Liver (tissue), 9 donors: ENCODE data around the gene KTN1. TPM values are rescaled to one million over a fixed set of nuclear protein-coding genes. Genes with fewer than 3 reads are reported as not detected.

Source experiments
- DNase-seq: peaks from one replicate; pipeline ENCODE4 v3.0.0-alpha.2; 2017; ENCODE audit warnings: low spot score
- H3K27ac ChIP-seq, 2 donors: one replicate each; pipeline ENCODE4 v1.7.0; 2013; ENCODE audit warnings: inconsistent platforms in 2 of 2, low read length in 2 of 2, control low read depth in 1 of 2, low read depth in 1 of 2, mild to moderate bottlenecking in 1 of 2
- H3K27me3 ChIP-seq, 4 donors: one replicate each; pipeline versions ENCODE4 v1.6.1 to v1.7.0; 2013; ENCODE audit warnings: low read length in 3 of 4, inconsistent platforms in 1 of 4, mild to moderate bottlenecking in 1 of 4, moderate library complexity in 1 of 4; ENCODE audit not compliant: control insufficient read depth in 4 of 4, insufficient read depth in 4 of 4
- H3K36me3 ChIP-seq, 4 donors: one replicate each; pipeline versions ENCODE4 v1.6.1 to v1.7.0; 2013; ENCODE audit warnings: low read length in 3 of 4, mild to moderate bottlenecking in 3 of 4, low read depth in 1 of 4, moderate library complexity in 1 of 4; ENCODE audit not compliant: control insufficient read depth in 4 of 4, insufficient read depth in 3 of 4
- H3K4me1 ChIP-seq, 4 donors: one replicate each; pipeline versions ENCODE4 v1.6.1 to v1.7.0; 2013; ENCODE audit warnings: low read length in 3 of 4, mild to moderate bottlenecking in 3 of 4, moderate library complexity in 1 of 4; ENCODE audit not compliant: control insufficient read depth in 4 of 4, insufficient read depth in 4 of 4
- H3K4me3 ChIP-seq, 3 donors: one replicate each; pipeline versions ENCODE4 v1.6.1 to v1.7.0; 2013; ENCODE audit warnings: low read length in 3 of 3, control low read depth in 1 of 3, low read depth in 1 of 3, mild to moderate bottlenecking in 1 of 3
- H3K9ac ChIP-seq, 2 donors: one replicate each; pipeline ENCODE4 v1.7.0; 2013; ENCODE audit warnings: low read length in 2 of 2, mild to moderate bottlenecking in 2 of 2, moderate library complexity in 2 of 2, control low read depth in 1 of 2, low read depth in 1 of 2
- H3K9me3 ChIP-seq, 4 donors: one replicate each; pipeline versions ENCODE4 v1.6.1 to v1.7.0; 2013; ENCODE audit warnings: low read length in 3 of 4; ENCODE audit not compliant: control insufficient read depth in 4 of 4
- EGR1 ChIP-seq, 2 donors: IDR thresholded peaks; 2 replicates each; pipeline ENCODE4 v1.6.1; 2016 to 2018; ENCODE audit warnings: antibody characterized with exemption in 2 of 2, low read depth in 2 of 2
- FOXA2 ChIP-seq: IDR thresholded peaks from 2 replicates; pipeline ENCODE4 v1.6.1; 2016; ENCODE audit warnings: antibody characterized with exemption
- GABPA ChIP-seq, 2 donors: IDR thresholded peaks in 1 of 2; conservative IDR thresholded peaks in 1 of 2; 2 replicates each; pipeline ENCODE4 v1.6.1; 2016; ENCODE audit warnings: antibody characterized with exemption in 2 of 2, mild to moderate bottlenecking in 1 of 2, moderate library complexity in 1 of 2
- HNF4A ChIP-seq, 2 donors: conservative IDR thresholded peaks; 2 replicates each; pipeline ENCODE4 v1.6.1; 2016; ENCODE audit warnings: antibody characterized with exemption in 2 of 2, mild to moderate bottlenecking in 2 of 2
- HNF4G ChIP-seq: IDR thresholded peaks from 2 replicates; pipeline ENCODE4 v1.6.1; 2016; ENCODE audit warnings: antibody characterized with exemption
- MAX ChIP-seq: IDR thresholded peaks from 2 replicates; pipeline ENCODE4 v1.6.1; 2016; ENCODE audit warnings: antibody characterized with exemption
- NR2F2 ChIP-seq: IDR thresholded peaks from 2 replicates; pipeline ENCODE4 v1.6.1; 2016; ENCODE audit warnings: antibody characterized with exemption
- RAD21 ChIP-seq, 2 donors: IDR thresholded peaks; 2 replicates each; pipeline ENCODE4 v1.6.1; 2016; ENCODE audit warnings: antibody characterized with exemption in 2 of 2, mild to moderate bottlenecking in 2 of 2
- REST ChIP-seq: IDR thresholded peaks from 2 replicates; pipeline ENCODE4 v1.6.1; 2016; ENCODE audit warnings: antibody characterized with exemption, mild to moderate bottlenecking
- SP1 ChIP-seq: IDR thresholded peaks from 2 replicates; pipeline ENCODE4 v1.6.1; 2018; ENCODE audit warnings: antibody characterized with exemption, mild to moderate bottlenecking
- TAF1 ChIP-seq: conservative IDR thresholded peaks from 2 replicates; pipeline ENCODE4 v1.6.1; 2016; ENCODE audit warnings: antibody characterized with exemption, mild to moderate bottlenecking
- WGBS: extraction: QIAGEN DNeasy Blood & Tissue Kit; methylation state at CpG from one replicate; pipeline ENCODE4 v1.1.7; 2013; 5-methylcytosine and 5-hydroxymethylcytosine counted together
- polyA plus RNA-seq, 2 donors: library from polyadenylated mRNA; stranded (reverse) in 1 of 2; unstranded in 1 of 2; fragments of 200-250 nt in 1 of 2; fragments of >200 nt in 1 of 2; fragmentation: Nextera tagmentation in 1 of 2; extraction: Ambion mirVana in 1 of 2; gene quantifications; one replicate each; pipeline versions ENCODE4 v1.2.1 to v1.2.3, GENCODE V29; 2013 to 2015
- total RNA-seq, 2 donors: library from RNA; depleted of rRNA; stranded (reverse); fragments of >200 nt; gene quantifications; one replicate each; pipeline ENCODE4 v1.2.3, GENCODE V29; 2014
- TF ChIP-seq, protein P1 (sequence below): fragments of 150-350 bp; IDR thresholded peaks from 2 replicates; pipeline ENCODE4 v1.5.1; 2017; ENCODE audit warnings: improper control_type of control experiment, low read depth, low read length; ENCODE audit not compliant: missing input control
- donor health status: healthy.
- donor health status: healthy.
- donor health status: healthy.
- donor health status: healthy.
- donor health status: healthy.

The KTN1 gene
- total and polyA plus RNA-seq, 4 donors, result 34.9 to 141 (median 59.6) TPM

DNA sequence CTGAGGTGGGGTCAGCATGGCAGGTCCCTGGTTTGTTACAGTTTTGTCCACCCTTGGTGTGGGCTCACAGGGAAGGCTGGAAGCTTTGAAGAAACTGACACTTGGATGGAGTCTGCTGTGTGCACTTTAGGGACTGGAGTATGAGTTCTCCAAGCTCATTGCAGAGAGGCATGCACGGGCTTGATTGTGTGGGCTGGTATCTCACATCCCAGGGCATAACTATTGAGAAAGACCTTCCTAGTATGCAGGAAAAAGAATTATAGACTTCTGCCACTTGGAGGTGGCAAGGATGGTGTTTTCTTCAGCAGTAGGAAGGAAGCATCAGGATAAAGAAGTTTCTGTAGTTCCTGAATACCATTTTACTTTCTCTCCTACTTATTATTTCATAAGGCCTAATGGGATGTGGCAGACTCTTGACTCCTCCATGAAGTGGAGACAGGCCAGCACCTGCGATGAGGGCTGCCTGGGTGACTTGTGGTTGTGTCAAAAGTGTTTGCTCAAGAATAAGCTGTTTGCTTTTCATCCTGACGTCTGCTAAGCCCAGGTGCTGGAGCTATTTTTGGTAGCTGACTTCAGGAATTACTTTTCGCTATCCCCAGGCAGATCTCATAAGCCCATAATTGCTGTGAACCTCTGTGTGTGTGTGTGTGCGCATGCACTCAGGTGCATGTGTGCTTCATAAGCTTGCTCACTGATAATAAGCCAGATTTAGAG, 125.8 kb downstream of the KTN1 start:
- Histone ChIP-seq H3K36me3 (no peaks in the 10 kb centered on the region), H3K4me1 (no peaks in the 10 kb centered on the region), H3K9me3 (no peaks in the 10 kb centered on the region), H3K4me3 (no peak overlapping the region), H3K9ac (no peak overlapping the region), H3K27ac (no peak overlapping the region), H3K27me3 (no peaks in the 10 kb centered on the region)
- no peak for DNase-seq
- TF ChIP-seq HNF4A (conservative IDR thresholded peaks at IDR 0.05) (no peak), REST (no peak), GABPA (IDR thresholded peaks at IDR 0.05 in 1 of 2, conservative IDR thresholded peaks at IDR 0.05 in 1 of 2) (no peak), MAX (no peak), SP1 (no peak), EGR1 (IDR thresholded peaks at IDR 0.05; ENCODE audit: low read depth in 2 of 2) (no peak), FOXA2 (no peak), NR2F2 (no peak)
- TF ChIP-seq, protein P1, sequence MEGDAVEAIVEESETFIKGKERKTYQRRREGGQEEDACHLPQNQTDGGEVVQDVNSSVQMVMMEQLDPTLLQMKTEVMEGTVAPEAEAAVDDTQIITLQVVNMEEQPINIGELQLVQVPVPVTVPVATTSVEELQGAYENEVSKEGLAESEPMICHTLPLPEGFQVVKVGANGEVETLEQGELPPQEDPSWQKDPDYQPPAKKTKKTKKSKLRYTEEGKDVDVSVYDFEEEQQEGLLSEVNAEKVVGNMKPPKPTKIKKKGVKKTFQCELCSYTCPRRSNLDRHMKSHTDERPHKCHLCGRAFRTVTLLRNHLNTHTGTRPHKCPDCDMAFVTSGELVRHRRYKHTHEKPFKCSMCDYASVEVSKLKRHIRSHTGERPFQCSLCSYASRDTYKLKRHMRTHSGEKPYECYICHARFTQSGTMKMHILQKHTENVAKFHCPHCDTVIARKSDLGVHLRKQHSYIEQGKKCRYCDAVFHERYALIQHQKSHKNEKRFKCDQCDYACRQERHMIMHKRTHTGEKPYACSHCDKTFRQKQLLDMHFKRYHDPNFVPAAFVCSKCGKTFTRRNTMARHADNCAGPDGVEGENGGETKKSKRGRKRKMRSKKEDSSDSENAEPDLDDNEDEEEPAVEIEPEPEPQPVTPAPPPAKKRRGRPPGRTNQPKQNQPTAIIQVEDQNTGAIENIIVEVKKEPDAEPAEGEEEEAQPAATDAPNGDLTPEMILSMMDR, result no peak
- 67% methylated on average over 5 of the region's 5 CpGs for WGBS

DNA sequence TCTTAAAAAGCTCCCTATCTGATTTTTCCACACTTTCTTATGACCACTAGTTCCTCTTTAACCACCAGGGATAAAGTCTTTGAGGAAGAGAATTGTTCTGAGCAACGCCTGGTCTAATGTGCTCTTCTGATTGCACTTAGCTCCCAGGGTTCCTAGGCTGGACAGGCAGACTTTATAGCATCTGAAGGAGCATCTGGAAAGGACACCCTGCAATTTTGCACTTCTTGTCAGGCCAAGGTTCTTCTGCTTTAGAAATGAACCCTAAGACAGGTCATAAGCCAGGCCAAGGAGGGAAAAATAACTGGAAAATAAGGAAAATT, 126.3 kb downstream of the KTN1 start:
- no peaks in the 10 kb centered on the region for H3K27me3 ChIP-seq
- H3K27ac ChIP-seq, result no peak overlapping the region
- no peak overlapping the region for H3K9ac ChIP-seq
- no peaks in the 10 kb centered on the region for H3K9me3 ChIP-seq
- no peaks in the 10 kb centered on the region for H3K4me1 ChIP-seq
- H3K36me3 ChIP-seq, result no peaks in the 10 kb centered on the region
- 72% methylated on average over 1 of the region's 1 CpG for WGBS
- no peak for DNase-seq
- no peak for TF ChIP-seq HNF4A (conservative IDR thresholded peaks at IDR 0.05)
- no peak for TF ChIP-seq REST
- no peak for TF ChIP-seq HNF4G
- no peak for TF ChIP-seq RAD21 (IDR thresholded peaks at IDR 0.05)
- TF ChIP-seq TAF1, result no peak
- TF ChIP-seq, protein P1, result no peak
- no peak overlapping the region for H3K4me3 ChIP-seq
